Gastroesophageal sphincter (tissue), 4 donors: ENCODE results near the gene FAM78A. TPM values are rescaled to one million over a fixed set of nuclear protein-coding genes. Genes with fewer than 3 reads are reported as not detected.
A peak's percentile ranks its signal among the peaks of the same experiment; 100 is the strongest.

ENCODE experiments used
- ATAC-seq: fragments of 150-250 bp; one replicate; pipeline ENCODE4 v1.9.1; 2016; ENCODE audit warnings: mild to moderate bottlenecking, moderate library complexity
- H3K27ac ChIP-seq, 4 donors: fragments of 200-600 bp; sonication (generic) in 3 of 4; 1 replicate in 3 of 4; 2 replicates in 1 of 4; pipeline ENCODE4 v1.5.1; 2016 to 2019
- H3K27me3 ChIP-seq: fragments of 200-600 bp; sonication (generic); one replicate; pipeline ENCODE4 v1.5.1; 2019
- H3K36me3 ChIP-seq, 2 donors: fragments of 200-600 bp; sonication (generic); one replicate each; pipeline ENCODE4 v1.5.1; 2019; ENCODE audit warnings: control low read depth in 1 of 2
- H3K4me1 ChIP-seq, 3 donors: fragments of 200-600 bp; sonication (generic); 1 replicate in 2 of 3; 2 replicates in 1 of 3; pipeline ENCODE4 v1.5.1; 2016 to 2019; ENCODE audit warnings: control low read depth in 2 of 3
- H3K4me3 ChIP-seq, 2 donors: fragments of 200-600 bp; sonication (generic); one replicate each; pipeline ENCODE4 v1.5.1; 2019; ENCODE audit warnings: mild to moderate bottlenecking in 1 of 2, moderate library complexity in 1 of 2
- H3K9me3 ChIP-seq, 3 donors: fragments of 200-600 bp; sonication (generic); one replicate each; pipeline ENCODE4 v1.5.1; 2017 to 2019; ENCODE audit warnings: control low read depth in 2 of 3
- EP300 ChIP-seq: sonication (generic); formaldehyde crosslinking; IDR thresholded peaks from one replicate; pipeline ENCODE4 v1.6.1; 2017; ENCODE audit warnings: antibody characterized with exemption, mild to moderate bottlenecking
- POLR2A ChIP-seq, 2 donors: fragments of 450-650 bp; IDR thresholded peaks; one replicate each; pipeline ENCODE4 v1.6.1; 2017; ENCODE audit warnings: antibody characterized with exemption in 2 of 2, mild to moderate bottlenecking in 2 of 2, moderate library complexity in 1 of 2
- POLR2AphosphoS5 ChIP-seq: sonication (generic); formaldehyde crosslinking; IDR thresholded peaks from one replicate; pipeline ENCODE4 v1.6.1; 2017; ENCODE audit warnings: antibody characterized with exemption
- WGBS, 2 donors: methylation state at CpG; one replicate each; pipeline ENCODE4 v1.1.5; 2018; ENCODE audit warnings: low coverage in 1 of 2; 5-methylcytosine and 5-hydroxymethylcytosine counted together
- total RNA-seq, 4 donors: library from RNA; depleted of rRNA; stranded (reverse); fragments of >200 nt; gene quantifications; one replicate each; pipeline ENCODE4 v1.1.0, GENCODE V29; 2016
- TF ChIP-seq, protein P1 (sequence below), 4 experiments: fragments of 200-600 bp in 2 of 4; fragments of 450-650 bp in 2 of 4; sonication (generic) in 1 of 4; IDR thresholded peaks; one replicate each; pipeline ENCODE4 v1.5.1; 2017 to 2019; ENCODE audit warnings: antibody characterized with exemption in 4 of 4, mild to moderate bottlenecking in 2 of 4, moderate library complexity in 2 of 4

Gene FAM78A
- total RNA-seq, 4 donors from 2014 or later = 0.78 to 5.4 (median 2.9) TPM

DNA sequence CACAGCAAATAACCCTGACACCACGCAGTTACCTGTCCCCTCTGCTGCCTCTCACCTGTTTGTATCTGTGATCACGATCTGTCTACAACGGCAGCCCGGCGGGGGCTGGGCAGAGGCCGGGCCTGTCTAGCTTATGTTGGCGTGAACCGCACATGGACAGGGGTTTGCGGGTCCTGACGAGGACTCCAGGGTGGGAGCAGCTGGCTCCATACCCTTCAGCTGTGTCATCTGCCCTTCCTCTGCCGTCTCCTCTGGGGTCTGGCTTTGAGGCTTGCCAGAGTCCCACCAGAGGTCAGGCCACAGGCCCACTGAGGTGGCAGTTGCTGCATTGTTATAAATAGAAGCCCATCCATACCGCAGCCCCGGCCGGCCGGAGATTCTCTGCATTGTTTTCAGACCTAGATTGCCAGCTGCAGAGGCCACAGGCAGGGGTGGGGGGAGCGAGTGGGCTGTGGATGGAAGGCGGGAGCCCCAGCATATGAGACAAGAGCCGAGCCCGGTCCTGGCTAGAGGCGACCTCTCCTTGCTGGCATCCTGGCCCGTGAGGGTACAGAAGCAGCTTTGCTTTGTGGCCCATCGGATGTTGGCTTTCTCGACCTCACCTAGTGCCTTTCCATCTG is 37.8 kb downstream of the FAM78A start:
- H3K27me3 ChIP-seq = no peaks in the 10 kb centered on the region
- H3K36me3 ChIP-seq = peaks cover 0 to 28% of the 10 kb centered on the region in 2 donors
- H3K4me1 ChIP-seq = peaks cover 0 to 24% (median 10%) of the 10 kb centered on the region in 3 donors
- 0 to 17% methylated on average over 1 to 2 of the region's 23 CpGs for WGBS, 2 donors
- TF ChIP-seq POLR2AphosphoS5 (no peak), POLR2A (IDR thresholded peaks at IDR 0.05) (no peak), EP300 (no peak)
- TF ChIP-seq, protein P1, sequence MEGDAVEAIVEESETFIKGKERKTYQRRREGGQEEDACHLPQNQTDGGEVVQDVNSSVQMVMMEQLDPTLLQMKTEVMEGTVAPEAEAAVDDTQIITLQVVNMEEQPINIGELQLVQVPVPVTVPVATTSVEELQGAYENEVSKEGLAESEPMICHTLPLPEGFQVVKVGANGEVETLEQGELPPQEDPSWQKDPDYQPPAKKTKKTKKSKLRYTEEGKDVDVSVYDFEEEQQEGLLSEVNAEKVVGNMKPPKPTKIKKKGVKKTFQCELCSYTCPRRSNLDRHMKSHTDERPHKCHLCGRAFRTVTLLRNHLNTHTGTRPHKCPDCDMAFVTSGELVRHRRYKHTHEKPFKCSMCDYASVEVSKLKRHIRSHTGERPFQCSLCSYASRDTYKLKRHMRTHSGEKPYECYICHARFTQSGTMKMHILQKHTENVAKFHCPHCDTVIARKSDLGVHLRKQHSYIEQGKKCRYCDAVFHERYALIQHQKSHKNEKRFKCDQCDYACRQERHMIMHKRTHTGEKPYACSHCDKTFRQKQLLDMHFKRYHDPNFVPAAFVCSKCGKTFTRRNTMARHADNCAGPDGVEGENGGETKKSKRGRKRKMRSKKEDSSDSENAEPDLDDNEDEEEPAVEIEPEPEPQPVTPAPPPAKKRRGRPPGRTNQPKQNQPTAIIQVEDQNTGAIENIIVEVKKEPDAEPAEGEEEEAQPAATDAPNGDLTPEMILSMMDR (IDR thresholded peaks at IDR 0.05) = no peak
- no peaks in the 10 kb centered on the region for H3K9me3 ChIP-seq
- ATAC-seq = peak; percentile 17
- H3K27ac ChIP-seq = peak overlapping the region in 3 of 4 donors; percentile 46 to 63 (median 48)
- H3K4me3 ChIP-seq = no peak overlapping the region

DNA sequence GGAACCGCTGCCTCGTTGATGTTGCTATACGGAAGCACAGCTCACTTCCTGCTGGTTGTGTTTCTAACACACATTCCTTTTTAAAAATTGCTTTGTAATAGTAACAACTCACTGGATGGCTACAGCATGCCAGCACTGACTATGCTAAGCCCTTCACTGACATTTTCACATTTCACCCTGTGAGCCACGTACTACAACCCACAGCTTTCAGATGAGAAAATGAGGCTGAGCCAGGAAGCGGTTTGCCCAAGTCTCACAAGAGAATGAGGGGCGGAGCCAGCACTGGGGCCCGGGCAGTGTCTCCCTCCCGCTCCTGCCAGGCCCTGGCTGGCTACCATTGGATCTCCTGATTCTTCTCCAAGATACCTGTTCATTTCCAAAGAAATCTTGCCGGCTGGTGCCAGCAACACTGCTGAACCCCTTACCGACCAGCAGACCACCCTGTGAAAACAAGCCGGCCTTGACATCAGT is 38.3 kb downstream of the FAM78A start:
- TF ChIP-seq POLR2A (IDR thresholded peaks at IDR 0.05) (no peak), POLR2AphosphoS5 (peak; percentile 47), EP300 (no peak)
- TF ChIP-seq, protein P1 (IDR thresholded peaks at IDR 0.05) = no peak
- WGBS, 2 donors = 13 to 22% methylated on average over 6 to 9 of the region's 11 CpGs
- H3K4me3 ChIP-seq = peak overlapping the region in 1 of 2 donors; percentile 13

DNA sequence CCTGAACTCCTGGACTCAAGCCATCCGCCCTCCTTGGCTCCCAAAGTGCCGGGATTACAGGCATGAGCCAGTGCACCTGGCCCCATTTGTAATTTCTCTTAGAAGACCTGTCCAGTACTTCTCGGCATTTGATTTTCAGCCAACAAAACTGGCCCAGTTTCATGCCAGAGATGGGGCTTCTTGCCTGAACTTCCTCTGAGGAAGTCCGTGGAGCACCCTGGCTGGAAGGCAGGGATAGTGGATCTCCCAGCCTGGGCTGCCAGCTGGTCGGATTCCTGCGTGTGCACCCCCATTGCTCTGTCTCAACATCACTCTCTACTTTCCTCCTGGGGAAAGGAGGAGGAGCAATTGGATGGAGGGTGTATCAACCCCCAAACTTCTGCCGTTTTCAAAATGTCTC is 39.0 kb downstream of the FAM78A start:
- H3K27ac ChIP-seq = peak overlapping the region in 1 of 4 donors; percentile 46
- no peaks in the 10 kb centered on the region for H3K27me3 ChIP-seq
- WGBS, 2 donors = 45 to 56% methylated on average over 3 to 4 of the region's 7 CpGs
- no peaks in the 10 kb centered on the region for H3K9me3 ChIP-seq
- peaks cover 0 to 24% (median 10%) of the 10 kb centered on the region in 3 donors for H3K4me1 ChIP-seq
- no peak overlapping the region for H3K4me3 ChIP-seq
- ATAC-seq = no peak
- H3K36me3 ChIP-seq = peaks cover 0 to 40% of the 10 kb centered on the region in 2 donors
- no peak for TF ChIP-seq POLR2A (IDR thresholded peaks at IDR 0.05)
- TF ChIP-seq EP300 = no peak
- TF ChIP-seq, protein P1 (IDR thresholded peaks at IDR 0.05) = no peak
- TF ChIP-seq POLR2AphosphoS5 = no peak

More for the DNA sequence above, 38.3 kb downstream of the FAM78A start:
- peak overlapping the region in 3 of 4 donors; percentile 46 to 63 (median 48) for H3K27ac ChIP-seq
- no peaks in the 10 kb centered on the region for H3K27me3 ChIP-seq
- H3K4me1 ChIP-seq = peaks cover 0 to 24% (median 10%) of the 10 kb centered on the region in 3 donors
- peaks cover 0 to 33% of the 10 kb centered on the region in 2 donors for H3K36me3 ChIP-seq
- H3K9me3 ChIP-seq = no peaks in the 10 kb centered on the region
- peak; percentile 69 for ATAC-seq

DNA sequence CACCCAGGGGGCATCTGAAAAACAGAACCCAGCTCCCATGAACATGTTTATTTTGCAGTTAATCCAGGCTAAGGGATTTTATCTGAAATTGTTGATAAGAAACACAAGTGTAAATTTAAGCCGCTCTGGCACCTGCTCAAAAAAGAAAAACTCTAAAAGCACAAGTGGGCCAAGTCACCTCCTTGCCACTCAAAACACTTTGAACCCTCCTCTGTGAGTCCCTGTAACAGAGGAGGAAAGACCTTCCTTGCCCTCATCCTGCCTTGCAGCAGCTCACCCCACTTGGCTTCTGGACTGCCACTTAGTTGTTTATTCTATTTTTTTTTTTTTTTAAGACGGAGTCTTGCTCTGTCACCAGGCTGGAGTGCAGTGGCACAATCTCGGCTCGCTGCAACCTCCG is 39.5 kb downstream of the FAM78A start:
- peaks cover 0 to 24% (median 10%) of the 10 kb centered on the region in 3 donors for H3K4me1 ChIP-seq
- H3K4me3 ChIP-seq = no peak overlapping the region
- H3K9me3 ChIP-seq = no peaks in the 10 kb centered on the region
- no peak for ATAC-seq
- TF ChIP-seq EP300 (no peak), POLR2AphosphoS5 (no peak)
- 81 to 100% methylated on average over 3 to 5 of the region's 5 CpGs for WGBS, 2 donors
- H3K36me3 ChIP-seq = peaks cover 0 to 45% of the 10 kb centered on the region in 2 donors
- no peaks in the 10 kb centered on the region for H3K27me3 ChIP-seq
- H3K27ac ChIP-seq = no peak overlapping the region

DNA sequence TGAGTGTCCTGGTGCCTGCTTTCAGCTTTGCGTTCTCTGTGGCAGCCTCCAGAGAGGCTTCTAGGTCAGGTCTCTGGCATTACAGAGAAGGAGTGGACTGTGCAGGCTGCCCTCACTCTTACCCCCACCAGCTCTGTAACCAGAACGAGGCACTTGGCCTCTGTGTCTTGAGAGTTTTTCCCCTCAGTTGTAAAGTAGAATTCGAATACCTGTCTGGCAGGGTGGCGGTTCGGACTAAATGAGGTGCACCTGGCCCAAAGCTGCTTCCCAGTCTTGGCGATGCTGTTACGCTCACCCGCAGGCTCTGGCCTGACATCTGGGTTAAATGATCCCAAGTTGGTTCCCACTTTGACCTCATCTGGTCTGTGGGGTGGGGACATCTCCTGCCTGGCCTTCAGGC is 40.1 kb downstream of the FAM78A start:
- ATAC-seq = no peak
- H3K36me3 ChIP-seq = peaks cover 0 to 51% of the 10 kb centered on the region in 2 donors
- WGBS, 2 donors = 92 to 100% methylated on average over 1 to 6 of the region's 8 CpGs

More for the DNA sequence above, 40.1 kb downstream of the FAM78A start:
- H3K27me3 ChIP-seq = no peaks in the 10 kb centered on the region
- no peaks in the 10 kb centered on the region for H3K9me3 ChIP-seq
- H3K4me3 ChIP-seq = no peak overlapping the region
- no peak for TF ChIP-seq POLR2AphosphoS5
- no peak for TF ChIP-seq POLR2A (IDR thresholded peaks at IDR 0.05)
- TF ChIP-seq EP300 = no peak
- TF ChIP-seq, protein P1 (IDR thresholded peaks at IDR 0.05) = no peak
- H3K27ac ChIP-seq = no peak overlapping the region
- peaks cover 0 to 24% (median 10%) of the 10 kb centered on the region in 3 donors for H3K4me1 ChIP-seq
